HG03025 (cell line): ENCODE data around the gene WDR59.

Source experiments
- ATAC-seq: cut with Tn5 transposase; IDR thresholded peaks from one replicate; pipeline ENCODE4 v1.9.1; 2021; ENCODE audit warnings: mild to moderate bottlenecking, moderate library complexity; ENCODE audit not compliant: unreplicated experiment, low FRiP score

The WDR59 gene

DNA sequence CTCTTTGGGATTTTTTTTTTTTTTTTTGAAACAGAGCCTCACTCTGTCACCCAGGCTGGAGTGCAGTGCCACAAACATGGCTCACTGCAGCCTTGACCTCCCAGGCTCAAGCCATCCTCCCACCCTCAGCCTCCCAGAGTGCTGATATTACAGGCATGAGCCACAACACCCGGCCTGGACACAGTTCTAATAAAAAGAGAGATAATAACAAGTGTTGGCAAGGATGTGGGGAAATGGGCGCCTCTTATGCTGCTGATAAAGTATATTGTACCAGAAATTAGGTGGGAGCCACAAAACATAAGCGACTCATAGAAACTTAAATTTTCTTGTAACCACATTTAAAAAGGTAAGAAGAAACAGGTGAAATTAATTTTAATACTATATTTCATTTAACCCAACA, 159.9 kb downstream of the WDR59 start:
- no peak for ATAC-seq
